Hippocampal formation (tissue), 2 donors: ENCODE measurements around the gene KRTAP10-4.

ENCODE experiments used
- DNase-seq, 2 donors: peaks; one replicate each; lab custom pipeline; 2025; lab: John Stamatoyannopoulos, UW

KRTAP10-4 gene

GRCh38 chr21:44617071-44617501 is 43.6 kb downstream of the KRTAP10-4 start:
- no peak for DNase-seq

GRCh38 chr21:44618504-44618903 is 45.0 kb downstream of the KRTAP10-4 start:
- DNase-seq: no peak

GRCh38 chr21:44618909-44619308 is 45.4 kb downstream of the KRTAP10-4 start:
- no peak for DNase-seq

GRCh38 chr21:44619886-44620285 is 46.4 kb downstream of the KRTAP10-4 start:
- DNase-seq: no peak

GRCh38 chr21:44623575-44623974 is 50.0 kb downstream of the KRTAP10-4 start:
- DNase-seq: no peak
